Spleen (tissue), 11 donors: ENCODE data around the gene OR2Z1. TPM values are rescaled to one million over a fixed set of nuclear protein-coding genes. Genes with fewer than 3 reads are reported as not detected.

Source experiments
- DNase-seq: peaks from one replicate; pipeline ENCODE4 v3.0.0-alpha.2; 2020
- H3K27ac ChIP-seq, 8 donors: fragments of 200-600 bp; sonication (generic) in 7 of 8; 1 replicate in 4 of 8; 2 replicates in 4 of 8; pipeline versions ENCODE4 v1.5.0 to v1.8.0; 2016 to 2021; ENCODE audit warnings: inconsistent platforms in 4 of 8, mild to moderate bottlenecking in 4 of 8, moderate library complexity in 1 of 8
- H3K27me3 ChIP-seq, 7 donors: fragments of 200-600 bp; sonication (generic) in 6 of 7; replicated peaks in 1 of 7; 1 replicate in 4 of 7; 2 replicates in 3 of 7; pipeline versions ENCODE4 v1.5.0 to v1.8.0; 2016 to 2021; ENCODE audit warnings: inconsistent platforms in 3 of 7, mild to moderate bottlenecking in 1 of 7
- H3K36me3 ChIP-seq, 6 donors: fragments of 200-600 bp; sonication (generic) in 5 of 6; 1 replicate in 4 of 6; 2 replicates in 2 of 6; pipeline versions ENCODE4 v1.5.0 to v1.8.0; 2016 to 2021; ENCODE audit warnings: inconsistent platforms in 2 of 6
- H3K4me1 ChIP-seq, 6 donors: fragments of 200-600 bp; sonication (generic) in 5 of 6; 1 replicate in 3 of 6; 2 replicates in 3 of 6; pipeline versions ENCODE4 v1.5.0 to v1.8.0; 2016 to 2021; ENCODE audit warnings: inconsistent platforms in 3 of 6
- H3K4me3 ChIP-seq, 8 donors: fragments of 200-600 bp; sonication (generic) in 7 of 8; 1 replicate in 4 of 8; 2 replicates in 4 of 8; pipeline versions ENCODE4 v1.5.0 to v1.8.0; 2016 to 2021; ENCODE audit warnings: inconsistent platforms in 4 of 8, mild to moderate bottlenecking in 4 of 8, moderate library complexity in 2 of 8
- H3K9me3 ChIP-seq, 8 donors: fragments of 200-600 bp; sonication (generic) in 7 of 8; 1 replicate in 4 of 8; 2 replicates in 4 of 8; pipeline versions ENCODE4 v1.5.0 to v1.8.0; 2016 to 2021; ENCODE audit warnings: inconsistent platforms in 4 of 8
- CTCF ChIP-seq, 11 experiments: fragments of 200-600 bp in 7 of 11; fragments of 450-650 bp in 4 of 11; sonication (generic) in 4 of 11; IDR thresholded peaks in 8 of 11; conservative IDR thresholded peaks in 3 of 11; 1 replicate in 7 of 11; 2 replicates in 4 of 11; pipeline versions ENCODE4 v1.4.0 to v1.8.0; 2016 to 2021; ENCODE audit warnings: antibody characterized with exemption in 11 of 11, inconsistent platforms in 4 of 11, mild to moderate bottlenecking in 1 of 11
- POLR2A ChIP-seq, 3 donors: fragments of 450-650 bp; IDR thresholded peaks; one replicate each; pipeline ENCODE4 v1.5.1; 2017; ENCODE audit warnings: antibody characterized with exemption in 3 of 3, mild to moderate bottlenecking in 1 of 3
- POLR2AphosphoS5 ChIP-seq, 3 donors: sonication (generic); formaldehyde crosslinking; IDR thresholded peaks; one replicate each; pipeline ENCODE4 v1.5.1; 2017; ENCODE audit warnings: antibody characterized with exemption in 3 of 3
- WGBS, 5 donors: extraction: QIAGEN DNeasy Blood & Tissue Kit in 3 of 5; methylation state at CpG; one replicate each; pipeline versions ENCODE4 v1.1.5 to v1.1.7; 2013 to 2018; 5-methylcytosine and 5-hydroxymethylcytosine counted together
- intact Hi-C: fragments of 100-400 bp; cut with DNase I; formaldehyde crosslinking; loops from one replicate; pipeline ENCODE4 v1.15.0; 2023; ENCODE audit warnings: low total_unique reads
- polyA plus RNA-seq, 3 donors: library from polyadenylated mRNA; stranded (reverse); fragments of 200-250 nt; gene quantifications; one replicate each; pipeline ENCODE4 v1.2.1, GENCODE V29; 2013
- total RNA-seq, 7 donors: library from RNA; depleted of rRNA in 3 of 7; stranded (reverse); fragments of >200 nt in 3 of 7; fragmentation: NEBNext Ultra II Directional in 4 of 7; extraction: Animal tissue kit (Norgen Biotek cat#: 25700) in 4 of 7; gene quantifications; one replicate each; pipeline versions ENCODE4 v1.1.0 to v1.2.1, GENCODE V29; 2016 to 2021
- donor health status: healthy with polysubstance abuse.
- donor health status: DM: no; HTN: no; CAD: no; lungs with moderate emphysema.
- donor health status: DM: no; HTN: no; CAD: no.
- donor health status: Bipolar disorder and iron deficiency.
- donor health status: healthy.
- donor health status: DM: no; HTN: no; CAD: no.
- donor health status: DM: yes; HTN: yes; CAD: no.

The OR2Z1 gene
- total and polyA plus RNA-seq, 10 donors: not detected

- H3K27ac ChIP-seq: no peak within 1 kb of the TSS
- no peaks in the 10 kb centered on the region for H3K9me3 ChIP-seq
- peaks cover 0 to 93% (median 9%) of the 10 kb centered on the region in 7 donors for H3K27me3 ChIP-seq
- no peak within 1 kb of the TSS for H3K4me3 ChIP-seq
- WGBS, 5 donors: 61 to 76% (median 71%) methylated on average over 11 to 23 of the region's 23 CpGs
- TF ChIP-seq CTCF (IDR thresholded peaks at IDR 0.05 in 8 of 11, conservative IDR thresholded peaks at IDR 0.05 in 3 of 11) (no peak), POLR2A (IDR thresholded peaks at IDR 0.05) (no peak), POLR2AphosphoS5 (IDR thresholded peaks at IDR 0.05) (no peak)
- intact Hi-C loops: no loop called here
- DNase-seq: no peak
- H3K4me1 ChIP-seq: peaks cover 0 to 6% (median 0%) of the 10 kb centered on the region in 6 donors
- H3K36me3 ChIP-seq: no peaks in the 10 kb centered on the region
These were observed 22.9 kb upstream of the OR2Z1 start, which contains the start of gene ACTL9 for GRCh38 chr19:8698433-8699063. Gene ACTL9 (minus strand): TSS chr19:8698795. CDS start chr19:8698701, 94 bp downstream.

- peaks cover 0 to 6% (median 0%) of the 10 kb centered on the region in 6 donors for H3K4me1 ChIP-seq
- no peaks in the 10 kb centered on the region for H3K9me3 ChIP-seq
- DNase-seq: no peak
- peaks cover 0 to 80% (median 9%) of the 10 kb centered on the region in 7 donors for H3K27me3 ChIP-seq
- TF ChIP-seq POLR2A (IDR thresholded peaks at IDR 0.05) (no peak), CTCF (IDR thresholded peaks at IDR 0.05 in 8 of 11, conservative IDR thresholded peaks at IDR 0.05 in 3 of 11) (no peak), POLR2AphosphoS5 (IDR thresholded peaks at IDR 0.05) (no peak)
- H3K27ac ChIP-seq: no peak overlapping the region
- intact Hi-C loops: no loop called here
- no peaks in the 10 kb centered on the region for H3K36me3 ChIP-seq
- H3K4me3 ChIP-seq: no peak overlapping the region
These were observed 21.5 kb upstream of the OR2Z1 start for GRCh38 chr19:8699908-8700307.

GRCh38 chr19:8700956-8701355 is 20.5 kb upstream of the OR2Z1 start:
- H3K9me3 ChIP-seq: no peaks in the 10 kb centered on the region
- peaks cover 0 to 76% (median 9%) of the 10 kb centered on the region in 7 donors for H3K27me3 ChIP-seq
- H3K4me1 ChIP-seq: peaks cover 0 to 6% (median 0%) of the 10 kb centered on the region in 6 donors
- no peaks in the 10 kb centered on the region for H3K36me3 ChIP-seq
- intact Hi-C loops: no loop called here
- TF ChIP-seq POLR2AphosphoS5 (IDR thresholded peaks at IDR 0.05) (no peak), POLR2A (IDR thresholded peaks at IDR 0.05) (no peak), CTCF (IDR thresholded peaks at IDR 0.05 in 8 of 11, conservative IDR thresholded peaks at IDR 0.05 in 3 of 11) (no peak)
- H3K27ac ChIP-seq: no peak overlapping the region
- no peak for DNase-seq
- 62 to 86% (median 73%) methylated on average over 2 of the region's 2 CpGs for WGBS, 5 donors
- H3K4me3 ChIP-seq: no peak overlapping the region

GRCh38 chr19:8702350-8702749 is 19.1 kb upstream of the OR2Z1 start:
- no peaks in the 10 kb centered on the region for H3K36me3 ChIP-seq
- H3K27me3 ChIP-seq: peaks cover 0 to 63% (median 9%) of the 10 kb centered on the region in 7 donors
- WGBS, 5 donors: 11 to 18% (median 13%) methylated on average over 5 of the region's 5 CpGs
- H3K4me1 ChIP-seq: peaks cover 0 to 6% (median 0%) of the 10 kb centered on the region in 6 donors
- intact Hi-C loops: no loop called here
- H3K9me3 ChIP-seq: no peaks in the 10 kb centered on the region
- DNase-seq: no peak
- no peak overlapping the region for H3K4me3 ChIP-seq
- TF ChIP-seq CTCF (IDR thresholded peaks at IDR 0.05 in 8 of 11, conservative IDR thresholded peaks at IDR 0.05 in 3 of 11): no peak
- TF ChIP-seq POLR2A (IDR thresholded peaks at IDR 0.05): no peak
- no peak for TF ChIP-seq POLR2AphosphoS5 (IDR thresholded peaks at IDR 0.05)
- no peak overlapping the region for H3K27ac ChIP-seq
